Measurements from ENCODE around the gene SLC66A1.
"Not testable (repeated sequence)": the region's sequence is repeated elsewhere in the genome, so short reads cannot be mapped to it uniquely, and the experiment has no call there.

The SLC66A1 gene

GRCh38 chr1:19272064-19272463, 40.1 kb upstream of the SLC66A1 start:
- H3K27me3 ChIP-seq (ENCODE audit: insufficient read depth, low read length, poor library complexity), result no peaks in the 10 kb centered on the region
- H3K79me2 ChIP-seq (ENCODE audit: insufficient read depth, low read length), result no peaks in the 10 kb centered on the region
- H3K27ac ChIP-seq (ENCODE audit: low read length), result no peak overlapping the region
- DNase-seq (no peak), ATAC-seq (ENCODE audit: insufficient read depth, low read depth) (no peak)
- no peak overlapping the region for H3K4me3 ChIP-seq (ENCODE audit: low read depth in 1 of 2, low read length in 2 of 2)
- TF ChIP-seq EZH2 (IDR thresholded peaks at IDR 0.05; ENCODE audit: borderline replicate concordance, low read depth, low read length, severe bottlenecking) (no peak), CTCF (IDR thresholded peaks at IDR 0.05; ENCODE audit: borderline replicate concordance, extremely low read depth, low read length, poor library complexity, severe bottlenecking) (no peak)
- no peaks in the 10 kb centered on the region for H3K4me1 ChIP-seq (ENCODE audit: insufficient read depth, low read length)
- no peak overlapping the region for H3K4me2 ChIP-seq (ENCODE audit: insufficient read depth, low read length)
- no peaks in the 10 kb centered on the region for H3K36me3 ChIP-seq (ENCODE audit: insufficient read depth, low read length)
- H2AFZ ChIP-seq (ENCODE audit: low read depth, low read length), result no peak overlapping the region
- H3K9me3 ChIP-seq (ENCODE audit: insufficient read depth, low read length, severe bottlenecking), result peaks cover 4% of the 10 kb centered on the region
- no peaks in the 10 kb centered on the region for H4K20me1 ChIP-seq (ENCODE audit: insufficient read depth, low read length)
- H3K9ac ChIP-seq (ENCODE audit: low read depth, low read length), result no peak overlapping the region

- Histone ChIP-seq H3K9me3 (ENCODE audit: insufficient read depth, low read length, severe bottlenecking) (peaks cover 4% of the 10 kb centered on the region), H3K27me3 (ENCODE audit: insufficient read depth, low read length, poor library complexity) (no peaks in the 10 kb centered on the region), H4K20me1 (ENCODE audit: insufficient read depth, low read length) (no peaks in the 10 kb centered on the region), H3K36me3 (ENCODE audit: insufficient read depth, low read length) (no peaks in the 10 kb centered on the region), H3K4me1 (ENCODE audit: insufficient read depth, low read length) (no peaks in the 10 kb centered on the region), H3K79me2 (ENCODE audit: insufficient read depth, low read length) (no peaks in the 10 kb centered on the region), H3K4me2 (ENCODE audit: insufficient read depth, low read length) (no peak overlapping the region), H3K27ac (ENCODE audit: low read length) (no peak overlapping the region), H3K4me3 (ENCODE audit: low read depth in 1 of 2, low read length in 2 of 2) (no peak overlapping the region), H2AFZ (ENCODE audit: low read depth, low read length) (no peak overlapping the region), H3K9ac (ENCODE audit: low read depth, low read length) (no peak overlapping the region)
- TF ChIP-seq CTCF (IDR thresholded peaks at IDR 0.05; ENCODE audit: borderline replicate concordance, extremely low read depth, low read length, poor library complexity, severe bottlenecking), result no peak
- no peak for TF ChIP-seq EZH2 (IDR thresholded peaks at IDR 0.05; ENCODE audit: borderline replicate concordance, low read depth, low read length, severe bottlenecking)
- ATAC-seq (ENCODE audit: insufficient read depth, low read depth) (no peak), DNase-seq (no peak)
These were observed 38.9 kb upstream of the SLC66A1 start for GRCh38 chr1:19273106-19273843.

GRCh38 chr1:19273844-19274531, 38.1 kb upstream of the SLC66A1 start:
- not testable (repeated sequence) for H3K9me3 ChIP-seq (ENCODE audit: insufficient read depth, low read length, severe bottlenecking); H3K4me3 ChIP-seq (ENCODE audit: low read depth in 1 of 2, low read length in 2 of 2); H3K27ac ChIP-seq (ENCODE audit: low read length); H3K36me3 ChIP-seq (ENCODE audit: insufficient read depth, low read length); H4K20me1 ChIP-seq (ENCODE audit: insufficient read depth, low read length); DNase-seq; ATAC-seq (ENCODE audit: insufficient read depth, low read depth); H3K4me2 ChIP-seq (ENCODE audit: insufficient read depth, low read length); H2AFZ ChIP-seq (ENCODE audit: low read depth, low read length); H3K4me1 ChIP-seq (ENCODE audit: insufficient read depth, low read length); H3K27me3 ChIP-seq (ENCODE audit: insufficient read depth, low read length, poor library complexity); H3K79me2 ChIP-seq (ENCODE audit: insufficient read depth, low read length); H3K9ac ChIP-seq (ENCODE audit: low read depth, low read length)

- no peak overlapping the region for H3K9ac ChIP-seq (ENCODE audit: low read depth, low read length)
- peaks cover 4% of the 10 kb centered on the region for H3K9me3 ChIP-seq (ENCODE audit: insufficient read depth, low read length, severe bottlenecking)
- no peaks in the 10 kb centered on the region for H3K36me3 ChIP-seq (ENCODE audit: insufficient read depth, low read length)
- H4K20me1 ChIP-seq (ENCODE audit: insufficient read depth, low read length), result no peaks in the 10 kb centered on the region
- ATAC-seq (ENCODE audit: insufficient read depth, low read depth) (no peak), DNase-seq (no peak)
- H3K4me3 ChIP-seq (ENCODE audit: low read depth in 1 of 2, low read length in 2 of 2), result no peak overlapping the region
- no peaks in the 10 kb centered on the region for H3K79me2 ChIP-seq (ENCODE audit: insufficient read depth, low read length)
- no peak overlapping the region for H2AFZ ChIP-seq (ENCODE audit: low read depth, low read length)
- no peak overlapping the region for H3K27ac ChIP-seq (ENCODE audit: low read length)
- no peak overlapping the region for H3K4me2 ChIP-seq (ENCODE audit: insufficient read depth, low read length)
- no peaks in the 10 kb centered on the region for H3K27me3 ChIP-seq (ENCODE audit: insufficient read depth, low read length, poor library complexity)
- TF ChIP-seq CTCF (IDR thresholded peaks at IDR 0.05; ENCODE audit: borderline replicate concordance, extremely low read depth, low read length, poor library complexity, severe bottlenecking) (no peak), EZH2 (IDR thresholded peaks at IDR 0.05; ENCODE audit: borderline replicate concordance, low read depth, low read length, severe bottlenecking) (no peak)
- H3K4me1 ChIP-seq (ENCODE audit: insufficient read depth, low read length), result no peaks in the 10 kb centered on the region
These were observed 37.5 kb upstream of the SLC66A1 start for GRCh38 chr1:19274636-19275035.

All from DND-41 (cell line).